GM12878 (cell line): ENCODE measurements around the gene ZNF576. TPM values are rescaled to one million over a fixed set of nuclear protein-coding genes. Genes with fewer than 3 reads are reported as not detected.

Experiments used
- BACH1 ChIP-seq: fragments of 450-650 bp; IDR thresholded peaks from 2 replicates; pipeline ENCODE4 v1.6.1; 2017; ENCODE audit warnings: mild to moderate bottlenecking, borderline replicate concordance
- BHLHE40 ChIP-seq, 2 experiments: fragments of 450-650 bp in 1 of 2; IDR thresholded peaks; 2 replicates each; pipeline ENCODE4 v1.6.1; 2011 to 2017; ENCODE audit warnings: low read depth in 2 of 2, borderline replicate concordance in 1 of 2, improper control_type of control experiment in 1 of 2, low read length in 1 of 2, mild to moderate bottlenecking in 1 of 2
- CEBPZ ChIP-seq: fragments of 150-350 bp; IDR thresholded peaks from 2 replicates; pipeline ENCODE4 v1.6.1; 2016; ENCODE audit warnings: low read depth, low read length
- CUX1 ChIP-seq: IDR thresholded peaks from 2 replicates; pipeline ENCODE4 v1.6.1; 2012; ENCODE audit warnings: improper control_type of control experiment, low read depth, low read length; ENCODE audit not compliant: insufficient replicate concordance
- FOXK2 ChIP-seq: fragments of 450-650 bp; IDR thresholded peaks from 2 replicates; pipeline ENCODE4 v1.6.1; 2017; ENCODE audit warnings: mild to moderate bottlenecking, moderate library complexity
- IKZF2 ChIP-seq, 2 experiments: fragments of 450-650 bp; IDR thresholded peaks; 2 replicates each; pipeline ENCODE4 v1.6.1; 2017; ENCODE audit warnings: mild to moderate bottlenecking in 2 of 2, moderate library complexity in 2 of 2
- LARP7 ChIP-seq: fragments of 450-650 bp; IDR thresholded peaks from 2 replicates; pipeline ENCODE4 v1.6.1; 2017; ENCODE audit warnings: mild to moderate bottlenecking
- POLR2A ChIP-seq: IDR thresholded peaks from 2 replicates; pipeline ENCODE4 v1.6.1; 2011; ENCODE audit warnings: low read depth, mild to moderate bottlenecking, low read length
- POLR2AphosphoS2 ChIP-seq: IDR thresholded peaks from 2 replicates; pipeline ENCODE4 v1.6.1; 2011; ENCODE audit warnings: low read depth, mild to moderate bottlenecking, low read length, improper control_type of control experiment, moderate library complexity
- RCOR1 ChIP-seq: conservative IDR thresholded peaks from 2 replicates; pipeline ENCODE4 v1.6.1; 2012; ENCODE audit warnings: low read depth, low read length, improper control_type of control experiment
- RUNX3 ChIP-seq: IDR thresholded peaks from 2 replicates; pipeline ENCODE4 v1.6.1; 2012; ENCODE audit warnings: low read length, inconsistent platforms
- TBL1XR1 ChIP-seq: IDR thresholded peaks from 2 replicates; pipeline ENCODE4 v1.6.1; 2012; ENCODE audit warnings: low read depth, low read length, improper control_type of control experiment
- YY1 ChIP-seq: IDR thresholded peaks from 2 replicates; pipeline ENCODE4 v1.6.1; 2011; ENCODE audit warnings: low read depth, mild to moderate bottlenecking, low read length
- polyA plus RNA-seq, 11 experiments: library from polyadenylated mRNA; depleted of rRNA in 4 of 11; unstranded in 6 of 11; stranded (reverse) in 5 of 11; fragments of >200 nt; fragmentation: Nextera tagmentation in 4 of 11; fragmentation: Illumina TruSeq in 1 of 11; extraction: Ambion mirVana in 4 of 11; extraction: Trizol in 1 of 11; gene quantifications; 1 replicate in 1 of 11; 2 replicates in 10 of 11; pipeline versions ENCODE4 v1.2.1 to v1.2.3, GENCODE V29; 2011 to 2016; ENCODE audit warnings: inconsistent platforms in 2 of 11, missing spikeins in 2 of 11, low read depth in 1 of 11
- total RNA-seq, 4 experiments: library from RNA; depleted of rRNA in 3 of 4; stranded (reverse); fragments of >200 nt in 3 of 4; fragmentation: Illumina TruSeq in 1 of 4; extraction: Trizol in 1 of 4; gene quantifications; 2 replicates each; pipeline versions ENCODE4 v1.2.1 to v1.2.3, GENCODE V29; 2013 to 2021
- TF ChIP-seq, protein P1 (sequence below): fragments of 450-650 bp; IDR thresholded peaks from 2 replicates; pipeline ENCODE4 v1.6.1; 2017; ENCODE audit warnings: antibody characterized with exemption, mild to moderate bottlenecking, moderate library complexity

ZNF576 gene
- total and polyA plus RNA-seq, 10 of the 15 experiments (the other 5 are each of a cell fraction or from before 2014, with no cell fraction given): 7.4 to 29.8 (median 14.3) TPM

GRCh38 chr19:43619262-43620060, 23.1 kb downstream of the ZNF576 start, which contains the start of gene ZNF428 (continued):
- TF ChIP-seq, protein P1, sequence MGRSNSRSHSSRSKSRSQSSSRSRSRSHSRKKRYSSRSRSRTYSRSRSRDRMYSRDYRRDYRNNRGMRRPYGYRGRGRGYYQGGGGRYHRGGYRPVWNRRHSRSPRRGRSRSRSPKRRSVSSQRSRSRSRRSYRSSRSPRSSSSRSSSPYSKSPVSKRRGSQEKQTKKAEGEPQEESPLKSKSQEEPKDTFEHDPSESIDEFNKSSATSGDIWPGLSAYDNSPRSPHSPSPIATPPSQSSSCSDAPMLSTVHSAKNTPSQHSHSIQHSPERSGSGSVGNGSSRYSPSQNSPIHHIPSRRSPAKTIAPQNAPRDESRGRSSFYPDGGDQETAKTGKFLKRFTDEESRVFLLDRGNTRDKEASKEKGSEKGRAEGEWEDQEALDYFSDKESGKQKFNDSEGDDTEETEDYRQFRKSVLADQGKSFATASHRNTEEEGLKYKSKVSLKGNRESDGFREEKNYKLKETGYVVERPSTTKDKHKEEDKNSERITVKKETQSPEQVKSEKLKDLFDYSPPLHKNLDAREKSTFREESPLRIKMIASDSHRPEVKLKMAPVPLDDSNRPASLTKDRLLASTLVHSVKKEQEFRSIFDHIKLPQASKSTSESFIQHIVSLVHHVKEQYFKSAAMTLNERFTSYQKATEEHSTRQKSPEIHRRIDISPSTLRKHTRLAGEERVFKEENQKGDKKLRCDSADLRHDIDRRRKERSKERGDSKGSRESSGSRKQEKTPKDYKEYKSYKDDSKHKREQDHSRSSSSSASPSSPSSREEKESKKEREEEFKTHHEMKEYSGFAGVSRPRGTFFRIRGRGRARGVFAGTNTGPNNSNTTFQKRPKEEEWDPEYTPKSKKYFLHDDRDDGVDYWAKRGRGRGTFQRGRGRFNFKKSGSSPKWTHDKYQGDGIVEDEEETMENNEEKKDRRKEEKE: 0 out of 2 replicates have a peak, but pooled peaks have one; percentile 27
- TF ChIP-seq RUNX3 (peak; percentile 29), BHLHE40 (IDR thresholded peaks at IDR 0.05; ENCODE audit: borderline replicate concordance in 1 of 2, low read depth in 2 of 2, low read length in 1 of 2) (peak; percentile 31 to 78; a peak in 3 of 4 replicates), IKZF2 (IDR thresholded peaks at IDR 0.05) (peak; percentile 11 to 16; a peak in 1 of 4 replicates), LARP7 (peak; percentile 59), POLR2A (peak; percentile 87), CEBPZ (no peak), BACH1 (0 out of 2 replicates have a peak, but pooled peaks have one; percentile 43), CUX1 (no peak), FOXK2 (peak; percentile 69; the same call in 1 of the 2 replicates), YY1 (peak; percentile 62; the same call in 1 of the 2 replicates), POLR2AphosphoS2 (0 out of 2 replicates have a peak, but pooled peaks have one; percentile 53), RCOR1 (no peak), TBL1XR1 (no peak)
